Inflammatory macrophage treated with lipopolysaccharide for 4 hours (primary cell): ENCODE measurements around the gene MRPL57.
"Not testable (repeated sequence)": the region's sequence is repeated elsewhere in the genome, so short reads cannot be mapped to it uniquely, and the experiment has no call there.

ENCODE experiments used
- DNase-seq: peaks from one replicate; pipeline ENCODE4 v3.0.0-alpha.2; 2020

Gene MRPL57

DNA sequence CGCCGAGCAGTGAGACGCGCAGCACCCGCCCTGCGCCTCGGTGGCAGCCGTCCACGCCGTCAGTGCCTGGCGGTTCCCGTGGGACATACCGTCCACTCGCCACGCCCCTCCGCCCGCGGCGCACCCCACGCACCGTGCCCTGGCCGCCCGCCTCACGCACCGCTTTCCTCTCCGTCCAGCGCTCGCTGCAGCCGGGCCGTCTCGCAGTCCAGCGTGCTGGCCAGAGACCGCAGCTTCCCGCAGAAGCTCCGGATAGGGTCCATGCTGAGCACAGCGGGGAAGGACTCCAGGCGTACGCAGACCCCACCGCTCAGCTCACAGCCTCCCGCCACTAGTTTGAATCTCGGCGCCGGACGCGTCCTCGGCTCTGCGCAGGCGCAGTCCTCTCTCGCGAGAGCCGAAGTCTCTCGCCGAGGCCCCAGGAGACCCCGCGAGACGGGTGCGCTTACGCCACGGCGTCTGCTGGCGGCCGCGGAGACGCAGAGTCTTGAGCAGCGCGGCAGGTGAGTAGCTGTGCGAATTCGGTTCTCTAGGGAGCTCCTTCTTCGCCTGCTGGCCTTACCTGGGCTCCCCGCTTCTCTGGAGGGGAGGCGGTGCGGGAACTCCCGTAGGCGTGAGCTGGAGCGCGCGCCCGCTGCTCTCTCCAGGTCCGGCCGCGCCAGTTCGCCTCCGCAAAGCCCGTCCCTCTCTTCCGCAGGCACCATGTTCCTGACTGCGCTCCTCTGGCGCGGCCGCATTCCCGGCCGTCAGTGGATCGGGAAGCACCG lies at the start of gene MRPL57, which contains the start of gene SKA3:
TSS of gene MRPL57 (plus strand) at position 444 of the 767 bp plus-strand sequence. CDS start at position 703, 259 bp downstream.
TSS of gene SKA3 (minus strand) at position 338 of the 767 bp plus-strand sequence. CDS start at position 263, 75 bp downstream.
- peak; percentile 95 for DNase-seq

DNA sequence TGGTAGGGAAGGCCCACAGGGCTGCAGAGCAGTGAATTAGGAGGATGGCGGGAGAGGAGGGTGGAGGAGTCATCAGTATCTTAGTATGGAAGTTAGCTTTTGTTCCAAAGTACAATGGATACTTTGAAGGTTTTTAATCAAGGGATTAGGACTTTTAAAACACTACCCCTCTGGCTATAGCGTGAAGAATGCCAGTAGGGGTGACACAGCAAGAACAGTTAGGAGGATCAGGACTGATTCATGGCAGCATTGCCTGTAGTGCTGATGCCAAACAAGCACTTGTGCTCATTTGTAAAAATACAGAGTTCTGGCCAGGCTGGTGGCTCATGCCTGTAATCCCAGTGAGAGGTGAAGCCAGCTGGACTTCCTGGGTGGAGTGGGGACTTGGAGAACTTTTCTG lies 46.3 kb upstream of the MRPL57 start:
- DNase-seq, result no peak

DNA sequence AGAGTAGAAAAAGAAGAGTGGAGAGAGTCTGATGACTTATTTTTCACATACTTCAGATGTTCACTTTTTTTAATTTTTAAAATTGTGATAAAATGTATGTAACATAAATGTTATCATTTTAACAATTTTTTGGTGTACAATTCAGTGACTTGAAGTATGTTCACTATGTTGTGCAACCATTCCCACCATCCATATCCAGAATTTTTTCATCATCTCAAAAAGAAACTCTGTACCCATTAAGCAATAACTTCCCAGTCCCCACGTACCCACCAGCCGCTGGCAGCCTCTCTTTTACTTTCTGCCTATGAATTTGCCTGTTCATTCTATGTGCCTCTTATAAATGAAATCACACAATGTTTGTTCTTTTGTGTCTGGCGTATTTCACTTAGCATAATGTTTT lies 43.4 kb upstream of the MRPL57 start:
- no peak for DNase-seq

DNA sequence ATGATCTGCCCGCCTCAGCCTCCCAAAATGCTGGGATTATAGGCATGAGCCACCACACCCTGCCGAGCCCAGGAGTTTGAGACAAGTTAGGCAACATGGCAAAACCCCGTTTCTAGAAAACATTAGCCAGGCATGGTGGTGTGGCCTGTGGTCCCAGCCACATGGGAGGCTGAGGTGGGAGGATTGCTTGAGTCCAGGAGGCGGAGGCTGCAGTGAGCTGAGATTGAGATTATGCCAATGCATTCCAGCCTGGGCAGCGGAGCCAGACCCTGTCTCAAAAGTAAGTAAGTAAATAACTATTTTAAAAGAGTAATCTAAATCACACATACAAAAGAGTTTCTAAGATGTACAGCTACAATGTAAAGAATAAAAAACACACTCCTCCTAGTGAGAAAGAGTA lies 42.0 kb upstream of the MRPL57 start:
- DNase-seq, result no peak

DNA sequence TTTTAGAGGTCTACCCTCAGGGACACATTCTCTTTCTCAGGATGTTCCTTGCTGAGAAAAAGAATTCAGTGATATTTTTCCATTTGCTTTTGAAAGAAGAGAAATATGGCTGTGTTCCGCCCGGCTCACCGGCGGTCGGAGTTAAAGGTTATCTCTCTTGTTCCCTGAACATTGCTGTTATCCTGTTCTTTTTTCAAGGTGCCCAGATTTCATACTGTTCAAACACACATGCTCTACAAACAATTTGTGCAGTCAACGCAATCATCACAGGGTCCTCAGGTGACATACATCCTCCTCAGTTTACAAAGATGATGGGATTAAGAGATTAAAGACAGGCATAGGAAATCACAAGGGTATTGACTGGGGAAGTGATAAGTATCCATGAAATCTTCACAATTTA lies 40.6 kb upstream of the MRPL57 start:
- not testable (repeated sequence) for DNase-seq

DNA sequence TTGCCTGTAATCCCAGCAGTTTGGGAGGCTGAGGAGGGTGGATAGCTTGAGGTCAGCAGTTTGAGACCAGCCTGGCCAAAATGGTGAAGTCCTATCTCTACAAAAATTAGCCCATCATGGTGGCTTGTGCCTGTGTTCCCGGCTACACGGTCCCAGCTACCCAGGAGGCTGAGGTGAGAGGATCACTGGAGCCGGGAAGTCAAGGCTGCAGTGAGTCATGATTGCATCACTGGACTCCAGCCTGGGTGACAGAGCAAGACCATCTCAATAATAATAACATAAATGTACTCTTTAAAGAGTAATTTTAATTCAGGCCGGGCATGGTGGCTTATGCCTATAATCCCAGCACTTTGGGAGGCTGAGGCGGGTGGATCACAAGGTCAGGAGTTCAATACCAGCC lies 38.8 kb upstream of the MRPL57 start:
- peak; percentile 6 for DNase-seq

DNA sequence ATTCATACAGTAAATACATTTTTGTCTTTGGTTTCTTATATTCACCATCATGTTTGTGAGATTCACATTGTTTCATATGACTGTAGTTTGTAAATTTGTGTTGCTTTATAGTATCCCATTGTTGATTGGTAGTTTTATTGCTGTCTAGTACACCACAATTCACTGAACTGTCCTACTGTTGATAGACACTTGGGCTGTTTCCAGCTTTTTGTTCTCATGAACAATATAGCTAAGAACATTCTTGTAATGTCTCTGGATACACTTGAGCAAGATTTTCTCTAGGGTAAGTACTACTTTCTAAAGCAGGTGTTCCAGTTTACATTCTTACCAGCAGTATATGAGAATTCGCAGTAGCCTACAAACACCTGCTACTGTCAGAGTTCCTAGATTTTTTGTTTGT lies 37.9 kb upstream of the MRPL57 start:
- no peak for DNase-seq

DNA sequence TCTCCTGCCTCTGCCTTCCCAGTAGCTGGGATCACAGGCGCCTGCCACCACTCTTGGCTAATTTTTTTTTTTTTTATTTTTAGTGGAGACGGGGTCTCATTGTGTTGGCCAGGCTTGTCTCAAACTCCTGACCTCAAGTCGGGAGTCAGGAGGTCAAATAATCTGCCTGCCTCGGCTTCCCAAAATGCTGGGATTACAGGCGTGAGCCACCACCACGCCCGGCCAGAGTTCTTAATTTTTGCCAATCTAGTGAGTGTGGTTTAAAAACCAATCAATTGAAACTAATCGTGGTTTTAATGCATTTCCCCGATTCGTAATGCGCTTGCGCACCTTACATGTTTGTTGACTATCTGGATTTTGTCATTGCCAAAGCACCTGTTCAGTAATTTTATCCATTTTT lies 37.1 kb upstream of the MRPL57 start:
- DNase-seq, result no peak

DNA sequence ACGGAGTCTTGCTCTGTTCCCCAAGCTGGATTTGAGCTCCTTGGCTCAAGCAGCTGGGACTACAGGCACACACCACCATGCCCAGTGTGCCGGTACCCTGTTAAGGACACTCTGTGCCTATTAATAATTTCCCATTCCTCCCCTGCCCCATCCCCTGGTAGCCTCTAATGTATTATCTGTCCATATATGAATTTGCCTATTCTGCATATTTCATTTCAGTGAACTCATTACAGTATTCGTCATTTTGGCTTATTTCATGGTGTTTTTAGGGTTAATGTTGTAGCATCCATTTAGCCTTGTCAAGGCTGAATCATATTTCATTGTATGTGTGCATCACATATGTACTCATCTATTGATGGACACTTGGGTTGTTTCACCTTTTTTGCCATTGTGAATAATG lies 33.7 kb upstream of the MRPL57 start:
- no peak for DNase-seq

DNA sequence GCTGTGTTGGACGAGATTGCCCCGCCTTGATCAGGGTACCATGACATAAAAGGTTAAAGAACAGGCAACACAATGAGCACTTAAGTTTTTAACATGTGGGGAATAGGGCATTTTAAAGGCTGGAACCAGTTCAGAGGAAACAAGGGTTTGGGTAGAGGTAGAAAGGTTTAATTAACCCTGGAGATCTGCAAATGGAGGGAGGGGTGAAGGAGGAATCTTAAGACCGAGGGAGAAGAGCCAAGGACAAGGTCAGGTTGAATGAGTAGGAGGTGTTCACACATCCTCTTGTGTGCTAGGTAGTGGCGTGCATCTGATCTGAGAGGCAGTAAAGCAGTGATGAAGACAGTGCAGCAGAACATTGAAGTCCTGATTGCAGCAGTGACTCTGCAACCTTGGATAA lies 28.6 kb upstream of the MRPL57 start:
- DNase-seq, result no peak

DNA sequence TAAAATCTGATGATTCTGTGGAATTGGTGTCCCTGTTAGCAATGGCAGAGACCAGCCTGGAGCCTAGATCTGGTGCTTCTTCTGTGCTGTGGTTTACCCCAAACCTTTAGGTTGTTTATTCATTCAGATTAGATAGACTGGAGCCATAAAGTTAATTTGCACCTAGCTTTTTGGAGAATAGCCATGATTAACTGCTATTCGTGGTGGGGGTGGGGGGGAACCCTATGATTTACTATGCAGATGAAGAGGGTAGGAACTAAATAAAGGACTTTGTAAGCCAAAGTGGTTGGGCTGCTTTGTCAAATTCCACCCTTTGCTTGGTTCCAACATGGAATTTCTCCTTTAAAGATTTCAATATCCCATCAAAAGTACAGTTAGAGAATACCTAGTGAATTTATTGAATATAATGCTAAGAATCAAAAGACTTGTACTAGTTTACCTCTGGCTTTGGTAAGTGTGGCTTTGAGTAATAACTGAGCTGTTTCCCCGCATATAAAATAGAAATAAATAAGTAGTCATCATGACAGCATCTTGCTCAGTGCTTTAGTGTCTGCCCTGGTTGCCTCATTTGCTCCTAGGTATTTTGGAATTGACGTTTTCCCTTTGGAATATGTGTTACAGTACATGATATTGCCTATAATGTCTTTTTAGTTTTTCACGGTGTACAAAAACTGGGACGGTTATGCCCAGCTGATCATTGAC lies 27.8 kb upstream of the MRPL57 start:
- DNase-seq, result no peak

DNA sequence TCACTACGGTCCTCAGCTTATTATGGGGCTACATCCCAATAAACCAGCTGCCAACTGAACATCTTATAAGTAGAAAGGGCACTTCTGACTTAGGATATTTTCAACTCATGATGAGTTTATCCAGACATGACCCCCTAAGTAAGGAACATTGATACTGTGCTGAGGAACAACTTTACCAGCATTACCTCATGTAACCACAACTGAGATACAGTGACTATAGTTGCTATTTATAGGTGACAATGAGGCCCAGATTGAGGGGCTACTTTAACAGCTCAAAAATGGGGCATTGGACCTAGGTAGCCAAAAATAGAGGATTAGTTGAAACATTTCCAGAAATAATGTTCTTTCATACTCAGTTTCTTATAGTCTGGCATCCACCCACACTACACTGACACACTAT lies 26.9 kb upstream of the MRPL57 start:
- no peak for DNase-seq

DNA sequence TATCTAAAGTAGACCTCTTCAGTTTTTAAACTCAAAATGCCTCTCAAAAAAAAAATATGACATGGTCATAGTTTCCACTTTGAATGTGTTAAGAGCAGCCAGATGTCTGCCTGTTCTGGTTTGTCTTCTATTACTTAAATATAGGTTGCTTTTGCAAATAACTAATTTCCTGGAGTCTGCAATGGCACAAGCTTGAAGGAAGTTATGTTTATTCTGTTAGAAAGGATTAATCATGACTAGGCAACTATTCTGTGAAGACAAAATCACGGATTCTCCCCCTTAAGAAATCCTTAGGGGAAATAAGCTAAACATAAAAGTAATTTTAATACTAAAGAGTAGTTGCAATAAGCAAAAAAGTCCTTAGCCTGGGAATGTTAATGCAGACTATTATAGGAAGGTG lies 26.4 kb upstream of the MRPL57 start:
- DNase-seq, result peak; percentile 7

DNA sequence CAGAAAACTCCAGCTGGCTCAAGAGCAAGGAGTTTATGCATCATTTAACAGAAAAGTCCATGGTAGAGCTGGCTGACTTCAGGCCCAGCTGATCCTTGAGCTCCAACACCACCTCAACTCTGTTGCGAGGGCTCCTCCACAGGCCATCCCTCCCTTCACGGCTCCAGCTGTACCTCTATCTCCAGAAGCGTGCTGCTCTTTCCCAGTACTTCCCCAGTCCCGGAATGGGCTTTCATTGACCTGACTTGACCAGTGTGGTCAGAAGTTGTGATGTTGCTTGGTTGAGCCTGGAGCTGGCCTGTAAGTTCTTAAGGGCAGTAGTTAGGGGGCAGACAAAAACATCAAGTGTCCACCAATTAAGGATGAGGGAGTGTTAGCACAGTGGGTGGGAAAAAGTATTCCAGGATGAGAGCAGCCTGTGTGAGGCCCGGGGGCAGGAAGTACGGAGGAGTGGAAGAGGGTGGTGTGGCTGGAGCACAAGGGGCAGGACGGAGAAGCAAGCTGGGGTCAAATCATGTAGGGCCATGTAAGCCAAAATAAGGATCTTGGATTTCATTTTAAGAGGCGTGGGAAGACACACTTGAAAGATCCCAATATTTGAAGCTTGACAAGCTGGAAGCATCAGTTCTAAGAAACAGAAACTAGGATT lies 24.1 kb upstream of the MRPL57 start:
- DNase-seq, result no peak

DNA sequence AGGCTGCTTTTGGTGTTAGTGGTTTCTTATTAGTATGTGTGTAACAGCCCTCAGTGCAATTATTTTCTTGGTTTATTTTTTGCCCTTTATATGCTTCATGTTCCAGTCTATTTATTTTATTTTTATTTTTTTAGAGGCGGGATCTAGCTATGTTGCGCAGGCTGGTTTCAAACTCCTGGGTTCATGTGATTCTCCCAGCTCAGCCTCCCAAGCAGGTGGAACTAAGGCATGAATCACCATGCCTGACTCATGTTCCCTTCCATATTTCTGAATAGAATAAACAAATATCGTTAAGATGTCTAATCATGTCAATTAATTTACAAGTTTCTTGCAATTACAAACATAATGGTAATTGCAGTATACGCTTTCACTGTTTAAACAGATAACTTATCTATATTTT lies 11.8 kb upstream of the MRPL57 start:
- DNase-seq, result no peak

DNA sequence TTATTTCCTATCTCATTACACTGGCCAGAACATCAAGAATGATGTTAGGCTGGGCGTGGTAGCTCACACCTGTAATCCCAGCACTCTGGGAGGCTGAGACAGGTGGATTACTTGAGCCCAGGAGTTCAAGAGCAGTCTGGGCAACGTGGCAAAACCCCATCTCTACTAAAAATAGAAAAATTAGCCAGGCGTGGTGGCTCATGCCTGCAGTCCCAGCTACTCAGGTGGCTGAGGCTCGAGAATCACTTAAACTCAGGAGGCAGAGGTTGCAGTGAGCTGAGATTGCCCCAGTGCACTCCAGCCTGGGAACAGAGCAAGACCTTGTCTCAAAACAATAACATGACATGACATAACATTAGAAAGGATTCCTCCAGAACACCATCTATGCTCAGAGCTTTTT lies 10.9 kb upstream of the MRPL57 start:
- not testable (repeated sequence) for DNase-seq

DNA sequence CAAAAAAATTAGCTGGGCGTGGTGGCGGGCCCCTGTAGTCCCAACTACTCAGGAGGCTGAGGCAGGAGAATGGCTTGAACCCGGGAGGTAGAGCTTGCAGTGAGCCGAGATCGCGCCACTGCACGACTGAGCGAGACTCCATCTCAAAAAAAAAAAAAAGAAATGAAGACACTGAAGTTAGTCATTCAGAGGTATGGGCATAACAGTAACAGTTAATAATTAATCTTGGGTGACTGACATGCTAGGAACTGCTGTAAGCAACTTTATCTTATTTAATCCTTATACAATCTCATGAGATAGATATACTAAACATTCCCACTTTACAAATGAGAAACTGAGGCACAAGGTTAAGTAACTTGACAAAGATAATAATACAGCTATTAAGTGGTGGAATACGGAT lies 5.0 kb upstream of the MRPL57 start:
- DNase-seq, result no peak

DNA sequence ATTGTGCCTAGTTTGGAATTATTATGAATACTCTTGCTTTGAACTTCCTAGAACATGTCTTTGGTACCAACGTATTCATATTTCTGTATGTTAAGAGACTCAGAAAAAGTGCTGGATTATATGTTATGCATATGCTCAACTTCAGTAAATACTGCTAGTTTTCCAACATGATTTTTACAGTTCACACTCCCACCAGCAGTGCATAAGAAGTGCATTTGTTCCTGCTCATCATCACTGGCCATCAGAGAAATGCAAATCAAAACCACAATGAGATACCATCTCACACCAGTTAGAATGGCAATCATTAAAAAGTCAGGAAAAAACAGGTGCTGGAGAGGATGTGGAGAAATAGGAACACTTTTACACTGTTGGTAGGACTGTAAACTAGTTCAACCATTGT lies 2.7 kb upstream of the MRPL57 start:
- not testable (repeated sequence) for DNase-seq

DNA sequence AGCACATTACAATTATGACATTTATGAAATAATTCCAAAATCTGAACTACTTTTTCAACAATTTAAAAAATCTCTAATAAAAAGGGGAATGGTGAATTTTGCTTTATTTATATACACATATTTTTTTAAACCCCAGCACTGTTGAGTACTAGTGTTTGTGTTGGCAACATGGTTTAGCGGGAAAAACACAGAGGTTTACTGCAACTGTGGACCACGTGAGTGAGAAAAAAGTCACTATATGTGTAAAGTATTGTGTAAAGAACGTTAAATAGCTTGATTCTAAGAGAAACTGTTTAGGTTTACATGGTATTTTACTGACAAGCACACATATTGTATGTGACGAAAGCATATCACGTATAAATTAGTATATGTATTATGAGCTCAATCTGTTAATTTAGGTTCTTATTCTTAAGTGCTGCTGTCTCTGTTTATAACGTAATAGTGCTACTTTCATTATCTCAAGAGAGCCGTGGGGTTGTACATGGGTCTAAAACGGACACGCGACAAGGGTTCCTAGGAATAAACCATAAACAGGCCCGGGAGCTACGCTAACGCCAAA lies 723 bp upstream of the MRPL57 start:
- DNase-seq, result peak; percentile 6

DNA sequence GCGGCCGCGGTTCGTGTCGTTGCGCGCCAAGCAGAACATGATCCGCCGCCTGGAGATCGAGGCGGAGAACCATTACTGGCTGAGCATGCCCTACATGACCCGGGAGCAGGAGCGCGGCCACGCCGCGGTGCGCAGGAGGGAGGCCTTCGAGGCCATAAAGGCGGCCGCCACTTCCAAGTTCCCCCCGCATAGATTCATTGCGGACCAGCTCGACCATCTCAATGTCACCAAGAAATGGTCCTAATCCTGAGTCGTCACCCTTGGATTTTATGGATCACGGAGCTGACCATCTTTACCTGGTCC lies 475 bp downstream of the MRPL57 start:
- no peak for DNase-seq

DNA sequence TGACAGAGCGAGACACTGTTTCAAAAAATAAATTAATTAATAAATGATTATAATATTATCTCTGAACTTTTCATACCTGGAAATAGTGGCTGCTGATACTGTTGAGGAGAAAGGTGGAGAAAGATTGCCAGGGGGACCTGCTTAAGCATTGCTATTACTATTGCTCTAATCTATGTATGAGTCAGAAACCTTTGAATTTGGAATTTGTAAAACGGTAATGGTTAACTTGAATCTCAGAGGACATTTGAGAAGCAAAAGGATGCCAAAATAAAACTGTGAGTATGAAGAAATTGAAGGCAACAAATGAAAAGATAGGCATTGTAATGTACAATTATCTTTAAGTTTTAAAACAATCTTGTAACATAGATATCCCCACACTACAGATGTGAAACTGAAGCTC lies 5.2 kb downstream of the MRPL57 start:
- DNase-seq, result no peak

DNA sequence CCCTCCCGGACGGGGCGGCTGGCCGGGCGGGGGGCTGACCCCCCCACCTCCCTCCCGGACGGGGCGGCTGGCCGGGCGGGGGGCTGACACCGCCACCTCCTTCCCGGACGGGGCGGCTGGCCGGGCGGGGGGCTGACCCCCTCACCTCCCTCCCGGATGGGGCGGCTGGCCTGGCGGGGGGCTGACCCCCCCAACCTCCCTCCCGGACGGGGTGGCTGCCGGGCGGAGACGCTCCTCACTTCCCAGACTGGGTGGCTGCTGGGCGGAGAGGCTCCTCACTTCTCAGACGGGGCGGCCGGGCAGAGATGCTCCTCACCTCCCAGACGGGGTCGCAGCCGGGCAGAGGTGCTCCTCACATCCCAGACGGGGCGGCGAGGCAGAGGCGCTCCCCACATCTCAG lies 10.0 kb downstream of the MRPL57 start:
- not testable (repeated sequence) for DNase-seq

DNA sequence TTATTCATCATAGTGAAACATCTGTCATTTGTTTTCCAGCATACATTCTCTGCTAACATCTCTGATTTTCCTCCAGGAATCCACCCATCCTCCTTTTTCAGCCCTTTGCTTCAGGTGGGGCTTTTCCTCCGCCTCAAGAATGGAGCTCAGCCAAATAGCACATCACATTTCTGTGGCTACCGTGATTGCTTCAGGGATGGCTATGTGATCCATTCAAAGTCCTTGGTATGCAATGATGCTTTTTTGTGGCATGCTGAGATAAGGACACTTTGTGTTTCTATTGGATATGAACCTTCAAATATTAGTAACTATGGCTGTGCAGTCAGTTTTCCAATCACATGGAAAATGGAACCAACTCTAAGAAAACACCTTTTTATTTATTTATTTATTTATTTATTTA lies 18.3 kb downstream of the MRPL57 start:
- not testable (repeated sequence) for DNase-seq
